ENCODE measurements around the gene RAB24. TPM values are rescaled to one million over a fixed set of nuclear protein-coding genes. Genes with fewer than 3 reads are reported as not detected.

Gene RAB24
- total RNA-seq, 1 donor from 2014 or later, result 35.9 TPM

DNA sequence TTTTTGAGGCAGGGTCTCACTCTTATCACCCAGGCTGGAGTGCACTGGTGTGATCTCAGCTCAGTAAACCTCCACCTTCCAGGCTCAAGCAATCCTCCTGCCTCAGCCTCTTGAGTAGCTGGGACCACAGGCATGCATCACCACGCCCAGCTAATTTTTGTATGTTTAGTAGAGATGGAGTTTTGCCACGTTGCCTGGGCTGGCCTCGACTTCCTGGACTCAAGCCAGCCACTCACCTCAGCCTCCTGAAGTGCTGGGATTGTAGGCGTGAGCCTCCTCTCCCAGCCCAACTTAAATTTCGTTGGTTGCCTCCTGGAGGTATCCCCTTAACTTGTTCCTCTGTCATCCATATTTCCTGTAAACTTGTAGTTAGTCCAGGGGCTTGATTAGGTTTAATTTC lies 47.2 kb downstream of the RAB24 start:
- TF ChIP-seq, protein P1, sequence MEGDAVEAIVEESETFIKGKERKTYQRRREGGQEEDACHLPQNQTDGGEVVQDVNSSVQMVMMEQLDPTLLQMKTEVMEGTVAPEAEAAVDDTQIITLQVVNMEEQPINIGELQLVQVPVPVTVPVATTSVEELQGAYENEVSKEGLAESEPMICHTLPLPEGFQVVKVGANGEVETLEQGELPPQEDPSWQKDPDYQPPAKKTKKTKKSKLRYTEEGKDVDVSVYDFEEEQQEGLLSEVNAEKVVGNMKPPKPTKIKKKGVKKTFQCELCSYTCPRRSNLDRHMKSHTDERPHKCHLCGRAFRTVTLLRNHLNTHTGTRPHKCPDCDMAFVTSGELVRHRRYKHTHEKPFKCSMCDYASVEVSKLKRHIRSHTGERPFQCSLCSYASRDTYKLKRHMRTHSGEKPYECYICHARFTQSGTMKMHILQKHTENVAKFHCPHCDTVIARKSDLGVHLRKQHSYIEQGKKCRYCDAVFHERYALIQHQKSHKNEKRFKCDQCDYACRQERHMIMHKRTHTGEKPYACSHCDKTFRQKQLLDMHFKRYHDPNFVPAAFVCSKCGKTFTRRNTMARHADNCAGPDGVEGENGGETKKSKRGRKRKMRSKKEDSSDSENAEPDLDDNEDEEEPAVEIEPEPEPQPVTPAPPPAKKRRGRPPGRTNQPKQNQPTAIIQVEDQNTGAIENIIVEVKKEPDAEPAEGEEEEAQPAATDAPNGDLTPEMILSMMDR (IDR thresholded peaks at IDR 0.05; ENCODE audit: insufficient read depth, low read length, poor library complexity, severe bottlenecking), result no peak
- no peak for DNase-seq (ENCODE audit: low read depth)
- Histone ChIP-seq H3K36me3 (ENCODE audit: control insufficient read depth, insufficient read depth, low read length) (peaks cover 2% of the 10 kb centered on the region), H3K27me3 (ENCODE audit: control insufficient read depth, insufficient read depth, low read length) (no peaks in the 10 kb centered on the region), H3K4me3 (ENCODE audit: low read depth, low read length) (no peak overlapping the region)

DNA sequence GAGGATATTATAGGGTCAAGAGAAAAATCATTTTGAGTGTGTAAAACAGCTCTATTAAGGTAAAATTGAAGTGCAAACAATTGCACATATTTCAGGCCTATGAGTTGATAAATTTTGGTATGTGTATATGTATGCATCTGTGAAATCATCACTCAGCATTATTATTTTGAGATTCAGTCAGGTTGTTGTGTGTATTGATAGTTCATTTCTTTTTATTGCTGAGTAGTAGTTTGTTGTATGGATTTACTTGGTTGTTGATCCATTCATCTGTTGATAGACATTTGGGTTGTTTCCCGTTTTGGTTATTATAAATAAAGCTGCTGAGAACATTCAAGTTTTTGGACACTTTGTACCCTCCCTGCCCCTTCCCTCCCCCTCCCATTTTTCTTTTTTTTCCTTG lies 50.3 kb downstream of the RAB24 start:
- Histone ChIP-seq H3K36me3 (ENCODE audit: control insufficient read depth, insufficient read depth, low read length) (peaks cover 2% of the 10 kb centered on the region), H3K4me3 (ENCODE audit: low read depth, low read length) (no peak overlapping the region), H3K27me3 (ENCODE audit: control insufficient read depth, insufficient read depth, low read length) (no peaks in the 10 kb centered on the region)
- TF ChIP-seq, protein P1 (IDR thresholded peaks at IDR 0.05; ENCODE audit: insufficient read depth, low read length, poor library complexity, severe bottlenecking), result no peak
- DNase-seq (ENCODE audit: low read depth), result no peak

Other genes with a start within 250 kb of the RAB24 start
- 16.4 and 34.5 TPM in 2 replicates for gene FGFR4, start 216.8 kb downstream of the RAB24 start, total RNA-seq
- gene NSD1, start 169.9 kb downstream of the RAB24 start, total RNA-seq, result 33.8 and 37.5 TPM in 2 replicates
- gene PRELID1, start 80 bp upstream of the RAB24 start, total RNA-seq, result 178 and 199 TPM in 2 replicates
- gene MXD3, start 8.2 kb upstream of the RAB24 start, total RNA-seq, result 3.4 and 6.6 TPM in 2 replicates
- 279 and 308 TPM in 2 replicates for gene LMAN2, start 47.9 kb upstream of the RAB24 start, total RNA-seq
- 14.5 and 22.9 TPM in 2 replicates for gene RGS14, start 54.2 kb upstream of the RAB24 start, total RNA-seq
- not detected in 2 replicates for gene SLC34A1, start 80.7 kb upstream of the RAB24 start, total RNA-seq
- not detected in 2 replicates for gene PFN3, start 96.9 kb upstream of the RAB24 start, total RNA-seq
- gene F12, start 105.8 kb upstream of the RAB24 start, total RNA-seq, result 4.0 and 5.1 TPM in 2 replicates
- 34.9 and 46.4 TPM in 2 replicates for gene GRK6, start 123.0 kb upstream of the RAB24 start, total RNA-seq
- 5.8 and 10.3 TPM in 2 replicates for gene PRR7, start 143.1 kb upstream of the RAB24 start, total RNA-seq
- 429 and 434 TPM in 2 replicates for gene DBN1, start 169.9 kb upstream of the RAB24 start, total RNA-seq
- 467 and 551 TPM in 2 replicates for gene PDLIM7, start 193.9 kb upstream of the RAB24 start, total RNA-seq
- 1.1 TPM in 2 replicates for gene DOK3, start 206.1 kb upstream of the RAB24 start, total RNA-seq
- gene DDX41, start 213.2 kb upstream of the RAB24 start, total RNA-seq, result 151 and 191 TPM in 2 replicates

All from kidney epithelial cell (primary cell).